T-helper 17 cell (primary cell): ENCODE measurements around the gene PLCB4. TPM values are rescaled to one million over a fixed set of nuclear protein-coding genes. Genes with fewer than 3 reads are reported as not detected.

ENCODE experiments used
- ATAC-seq: fragments of 150-1000 bp; cut with Tn5 transposase; 2 replicates; pipeline ENCODE4 v1.10.0; 2021; ENCODE audit warnings: mild to moderate bottlenecking, moderate library complexity
- DNase-seq, 3 donors: peaks; one replicate each; pipeline versions ENCODE4 v3.0.0 to v3.0.0-alpha.2; 2020 to 2021
- H3K9me3 ChIP-seq: one replicate; pipeline ENCODE4 v1.7.0; 2013; ENCODE audit warnings: low read length, mild to moderate bottlenecking; ENCODE audit not compliant: control insufficient read depth, poor library complexity, severe bottlenecking
- H3K27ac Mint-ChIP-seq: one replicate; pipeline ENCODE4 v1.8.0; 2022; ENCODE audit warnings: mild to moderate bottlenecking, moderate library complexity, mixed read lengths
- H3K27me3 Mint-ChIP-seq: one replicate; pipeline ENCODE4 v1.8.0; 2022; ENCODE audit warnings: mixed read lengths
- H3K36me3 Mint-ChIP-seq: one replicate; pipeline ENCODE4 v1.8.0; 2022; ENCODE audit warnings: low read depth, mixed read lengths
- H3K4me1 Mint-ChIP-seq: one replicate; pipeline ENCODE4 v1.8.0; 2022; ENCODE audit warnings: mild to moderate bottlenecking, mixed read lengths
- H3K4me3 Mint-ChIP-seq: one replicate; pipeline ENCODE4 v1.8.0; 2022; ENCODE audit warnings: mild to moderate bottlenecking, moderate library complexity, mixed read lengths
- total RNA-seq, 4 donors: library from RNA in 2 of 4; stranded (reverse) in 2 of 4; gene quantifications; one replicate each; pipeline ENCODE4 v1.2.3 and lab custom pipeline; 2022 to 2026

The PLCB4 gene
- total RNA-seq, 2 donors from 2014 or later = 0.52 TPM; not detected in 1

DNA sequence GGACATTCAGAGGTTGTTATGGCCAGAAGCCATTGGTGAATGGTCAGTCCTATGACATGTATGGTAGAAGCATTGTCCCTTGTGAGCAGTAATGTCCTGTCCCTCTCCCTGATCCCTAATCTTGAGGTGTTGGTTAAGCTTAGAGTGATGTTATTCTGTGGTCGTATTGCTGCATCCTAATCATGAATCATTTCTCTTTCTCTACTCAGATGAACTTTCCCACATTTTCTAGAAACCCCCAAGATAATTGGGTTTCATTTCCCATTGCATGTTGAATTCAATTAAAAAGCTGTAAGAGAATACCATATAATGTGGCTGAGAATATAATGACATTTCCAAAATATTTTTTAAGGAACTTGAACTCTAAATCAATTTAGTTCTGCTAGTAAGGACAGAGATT lies 175.1 kb downstream of the PLCB4 start:
- no peaks in the 10 kb centered on the region for H3K4me1 Mint-ChIP-seq
- no peaks in the 10 kb centered on the region for H3K9me3 ChIP-seq
- H3K36me3 Mint-ChIP-seq = no peaks in the 10 kb centered on the region
- H3K4me3 Mint-ChIP-seq = no peak overlapping the region
- no peaks in the 10 kb centered on the region for H3K27me3 Mint-ChIP-seq
- H3K27ac Mint-ChIP-seq = no peak overlapping the region
- DNase-seq = no peak
- ATAC-seq = no peak

DNA sequence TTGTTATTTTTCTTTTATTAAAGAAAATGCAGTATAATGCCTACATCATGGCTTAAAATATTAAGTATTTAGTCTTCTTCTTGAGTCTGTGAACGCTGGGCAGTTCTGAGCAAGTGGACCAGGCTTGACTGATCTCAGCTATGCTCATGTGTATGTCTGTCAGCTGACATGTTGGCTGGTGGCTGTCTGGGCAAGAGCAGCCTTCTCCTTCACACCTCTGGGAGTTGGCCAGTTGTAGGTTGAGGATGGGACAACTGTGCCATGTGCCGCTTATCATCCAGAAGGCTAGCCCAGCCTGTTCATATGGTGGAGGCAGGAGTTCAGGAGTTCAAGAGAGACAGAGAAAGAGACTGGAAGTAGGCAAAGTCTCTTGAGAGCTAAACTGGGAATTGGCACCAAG lies 175.9 kb downstream of the PLCB4 start:
- Mint-ChIP-seq H3K4me3 (no peak overlapping the region), H3K4me1 (no peaks in the 10 kb centered on the region), H3K27ac (no peak overlapping the region), H3K36me3 (no peaks in the 10 kb centered on the region), H3K27me3 (no peaks in the 10 kb centered on the region)
- DNase-seq (no peak), ATAC-seq (no peak)
- H3K9me3 ChIP-seq = no peaks in the 10 kb centered on the region

DNA sequence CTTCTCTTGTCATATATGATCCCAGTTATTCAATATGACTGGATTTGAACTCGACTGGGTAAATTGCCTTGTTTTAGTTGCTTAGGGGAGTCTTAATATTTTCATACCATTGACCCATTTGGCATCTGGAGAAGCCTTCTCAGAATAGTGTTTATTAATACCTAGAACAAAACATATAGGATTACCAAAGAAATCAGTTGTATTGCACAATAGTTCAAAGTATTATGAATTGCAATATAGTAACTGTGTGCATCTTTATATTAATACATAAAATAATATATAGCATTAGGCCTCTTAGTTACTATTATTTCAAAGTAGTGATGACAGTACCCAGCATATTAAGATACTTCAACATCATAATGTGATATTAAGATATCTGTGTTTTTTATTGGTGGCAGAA lies 177.8 kb downstream of the PLCB4 start:
- DNase-seq = no peak
- Mint-ChIP-seq H3K27ac (no peak overlapping the region), H3K4me1 (no peaks in the 10 kb centered on the region), H3K27me3 (no peaks in the 10 kb centered on the region), H3K4me3 (no peak overlapping the region), H3K36me3 (no peaks in the 10 kb centered on the region)
- ATAC-seq = no peak
- H3K9me3 ChIP-seq = no peaks in the 10 kb centered on the region

DNA sequence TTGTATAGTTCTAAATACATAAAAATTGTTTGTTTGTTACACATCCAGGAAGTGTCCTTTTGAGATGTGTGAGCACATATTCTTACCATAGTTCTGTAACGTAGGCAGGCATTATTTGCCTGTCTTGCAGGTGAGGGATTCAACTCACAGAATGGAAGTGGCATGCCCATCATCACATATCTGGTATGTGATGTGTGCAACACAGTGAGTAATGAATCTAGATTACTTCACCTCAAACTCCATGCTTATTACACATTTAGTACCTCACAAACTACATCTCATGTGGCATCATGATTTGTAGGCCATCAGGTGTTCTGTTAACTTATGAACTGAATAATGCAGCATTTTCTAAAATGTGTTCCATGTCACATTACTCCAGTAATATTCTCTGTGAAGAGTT lies 181.6 kb downstream of the PLCB4 start:
- no peak overlapping the region for H3K27ac Mint-ChIP-seq
- H3K4me1 Mint-ChIP-seq = no peaks in the 10 kb centered on the region
- no peak overlapping the region for H3K4me3 Mint-ChIP-seq
- no peaks in the 10 kb centered on the region for H3K27me3 Mint-ChIP-seq
- no peaks in the 10 kb centered on the region for H3K36me3 Mint-ChIP-seq
- DNase-seq (no peak), ATAC-seq (no peak)
- H3K9me3 ChIP-seq = no peaks in the 10 kb centered on the region

DNA sequence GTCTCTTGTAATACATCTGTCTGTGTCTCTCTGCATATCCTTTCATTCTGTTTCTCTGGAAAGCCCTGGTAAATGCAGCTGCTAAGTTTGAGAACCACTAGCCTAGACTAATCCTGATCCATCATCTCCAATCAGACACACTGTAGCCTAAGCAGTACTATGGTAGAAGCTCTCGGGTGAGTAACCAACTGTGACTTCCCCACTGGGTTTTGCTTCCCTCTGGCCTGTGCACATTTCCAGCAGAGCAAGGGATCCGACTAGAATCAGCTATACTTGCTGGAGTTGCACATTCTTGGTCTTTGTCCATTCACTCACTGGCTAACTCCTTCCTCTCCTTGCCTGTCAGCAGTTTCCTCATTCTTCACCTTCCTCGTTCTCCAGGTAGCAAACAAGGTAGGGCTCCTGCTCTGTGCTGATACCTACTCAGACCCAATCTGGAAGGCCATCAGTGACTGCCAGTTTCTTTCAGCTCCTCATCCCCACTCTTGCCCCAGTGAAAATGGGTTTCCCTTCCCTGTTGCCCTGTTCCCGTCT lies 184.2 kb downstream of the PLCB4 start:
- H3K9me3 ChIP-seq = no peaks in the 10 kb centered on the region
- H3K36me3 Mint-ChIP-seq = no peaks in the 10 kb centered on the region
- H3K4me1 Mint-ChIP-seq = no peaks in the 10 kb centered on the region
- H3K27ac Mint-ChIP-seq = no peak overlapping the region
- DNase-seq (no peak), ATAC-seq (no peak)
- no peak overlapping the region for H3K4me3 Mint-ChIP-seq
- H3K27me3 Mint-ChIP-seq = no peaks in the 10 kb centered on the region

DNA sequence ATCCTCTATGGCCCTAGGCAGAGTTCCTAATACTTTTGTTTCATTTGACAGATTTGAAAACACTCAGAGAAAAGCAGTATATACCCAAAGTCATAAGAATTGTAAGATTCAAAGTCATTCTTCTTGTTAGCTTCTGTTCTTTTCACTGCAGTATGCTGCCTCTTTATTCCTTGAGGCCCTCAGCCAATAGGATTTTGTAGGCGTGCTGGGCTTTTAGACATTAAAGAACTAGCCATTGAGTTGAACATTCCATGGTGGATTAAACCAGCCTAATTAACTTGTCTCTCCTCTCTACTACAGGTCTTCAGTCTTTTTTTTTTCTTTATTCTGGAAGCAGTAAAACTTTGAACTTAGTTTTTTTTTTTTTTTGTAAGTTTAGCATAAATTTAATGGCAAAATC lies 186.3 kb downstream of the PLCB4 start:
- no peak for DNase-seq
- no peaks in the 10 kb centered on the region for H3K9me3 ChIP-seq
- no peak overlapping the region for H3K4me3 Mint-ChIP-seq
- H3K27ac Mint-ChIP-seq = no peak overlapping the region
- H3K4me1 Mint-ChIP-seq = no peaks in the 10 kb centered on the region
- no peaks in the 10 kb centered on the region for H3K36me3 Mint-ChIP-seq
- no peak for ATAC-seq
- H3K27me3 Mint-ChIP-seq = no peaks in the 10 kb centered on the region

DNA sequence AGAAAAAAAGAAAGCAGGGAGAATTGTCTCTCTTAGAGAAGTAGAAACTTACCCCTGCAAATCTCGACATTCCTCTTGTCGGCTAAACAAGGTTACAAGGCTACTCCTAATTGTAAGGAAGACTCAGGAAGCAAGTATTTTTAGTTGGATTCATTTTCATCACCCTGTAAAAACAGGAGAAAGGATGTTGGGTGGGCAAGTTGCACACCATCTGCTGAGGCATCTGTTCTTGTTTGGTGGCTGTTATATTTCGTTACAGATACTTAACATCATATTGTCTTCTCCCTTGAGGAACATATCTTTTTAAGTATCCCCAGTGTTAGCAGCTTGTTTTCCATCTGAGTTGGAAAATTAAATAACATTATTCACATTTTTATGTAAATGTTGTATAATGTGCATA lies 187.5 kb downstream of the PLCB4 start:
- Mint-ChIP-seq H3K27ac (no peak overlapping the region), H3K36me3 (no peaks in the 10 kb centered on the region), H3K4me1 (no peaks in the 10 kb centered on the region), H3K27me3 (no peaks in the 10 kb centered on the region), H3K4me3 (no peak overlapping the region)
- H3K9me3 ChIP-seq = no peaks in the 10 kb centered on the region
- no peak for ATAC-seq
- no peak for DNase-seq

DNA sequence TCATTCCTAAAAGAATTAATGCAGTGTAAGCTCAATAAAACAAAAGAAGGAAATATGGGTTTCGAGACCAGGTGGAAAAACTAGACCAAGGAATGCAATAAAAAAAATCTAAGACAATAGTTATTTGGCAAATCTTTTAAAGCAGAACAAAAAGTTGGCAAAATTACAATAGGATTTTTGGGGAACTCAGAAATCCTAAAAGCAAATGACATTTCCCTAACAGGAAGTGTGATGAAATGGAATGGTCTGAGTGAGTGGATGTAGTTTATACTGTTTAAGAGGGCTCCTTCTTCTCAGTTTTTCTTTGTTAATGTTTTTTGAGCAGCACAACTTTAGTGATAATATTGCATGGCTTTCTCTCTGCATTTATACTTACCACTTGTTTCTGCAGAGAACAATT lies 190.0 kb downstream of the PLCB4 start:
- no peaks in the 10 kb centered on the region for H3K36me3 Mint-ChIP-seq
- no peak overlapping the region for H3K27ac Mint-ChIP-seq
- no peaks in the 10 kb centered on the region for H3K4me1 Mint-ChIP-seq
- no peaks in the 10 kb centered on the region for H3K27me3 Mint-ChIP-seq
- no peaks in the 10 kb centered on the region for H3K9me3 ChIP-seq
- no peak overlapping the region for H3K4me3 Mint-ChIP-seq
- DNase-seq (no peak), ATAC-seq (no peak)

DNA sequence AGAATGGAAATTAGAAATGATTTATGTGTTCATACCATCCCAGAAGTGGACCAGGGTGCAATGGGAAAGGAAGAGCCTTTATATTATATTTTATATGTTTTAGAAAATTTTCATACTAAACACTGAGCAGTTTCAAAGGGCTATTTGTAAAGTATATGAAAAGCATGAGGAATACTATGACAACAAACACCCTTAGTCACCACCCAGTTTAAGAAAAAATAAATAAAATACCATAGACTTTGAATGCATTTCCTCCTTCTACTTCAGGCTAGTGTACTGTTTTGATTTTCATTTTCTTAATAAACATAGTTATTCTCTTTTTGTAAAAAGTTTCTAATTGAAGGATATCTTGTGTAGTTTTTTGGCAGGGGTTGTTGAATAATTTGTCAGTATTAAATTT lies 191.1 kb downstream of the PLCB4 start:
- H3K9me3 ChIP-seq = no peaks in the 10 kb centered on the region
- ATAC-seq (no peak), DNase-seq (no peak)
- Mint-ChIP-seq H3K4me1 (no peaks in the 10 kb centered on the region), H3K27me3 (no peaks in the 10 kb centered on the region), H3K36me3 (no peaks in the 10 kb centered on the region), H3K27ac (no peak overlapping the region), H3K4me3 (no peak overlapping the region)

DNA sequence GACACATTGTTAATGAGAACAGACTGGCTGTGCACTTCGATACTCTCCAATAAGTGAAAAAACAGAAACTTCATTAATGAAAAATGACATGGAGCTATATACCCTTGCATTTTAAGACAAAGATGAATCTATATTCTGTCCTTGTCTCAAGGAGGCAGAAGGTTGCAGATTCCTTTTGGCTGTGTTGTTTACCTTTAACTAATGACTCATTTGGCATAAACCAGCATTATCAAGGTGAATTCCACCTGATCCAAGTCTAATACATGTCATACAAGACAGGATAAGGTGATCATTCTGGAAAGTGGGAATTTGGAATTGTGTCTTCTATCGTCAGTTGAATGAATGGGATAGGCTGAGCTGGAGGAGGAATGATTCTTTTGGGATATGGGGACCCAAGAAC lies 192.9 kb downstream of the PLCB4 start:
- Mint-ChIP-seq H3K4me3 (no peak overlapping the region), H3K27ac (no peak overlapping the region), H3K4me1 (no peaks in the 10 kb centered on the region), H3K36me3 (no peaks in the 10 kb centered on the region), H3K27me3 (no peaks in the 10 kb centered on the region)
- DNase-seq (no peak), ATAC-seq (no peak)
- no peaks in the 10 kb centered on the region for H3K9me3 ChIP-seq

DNA sequence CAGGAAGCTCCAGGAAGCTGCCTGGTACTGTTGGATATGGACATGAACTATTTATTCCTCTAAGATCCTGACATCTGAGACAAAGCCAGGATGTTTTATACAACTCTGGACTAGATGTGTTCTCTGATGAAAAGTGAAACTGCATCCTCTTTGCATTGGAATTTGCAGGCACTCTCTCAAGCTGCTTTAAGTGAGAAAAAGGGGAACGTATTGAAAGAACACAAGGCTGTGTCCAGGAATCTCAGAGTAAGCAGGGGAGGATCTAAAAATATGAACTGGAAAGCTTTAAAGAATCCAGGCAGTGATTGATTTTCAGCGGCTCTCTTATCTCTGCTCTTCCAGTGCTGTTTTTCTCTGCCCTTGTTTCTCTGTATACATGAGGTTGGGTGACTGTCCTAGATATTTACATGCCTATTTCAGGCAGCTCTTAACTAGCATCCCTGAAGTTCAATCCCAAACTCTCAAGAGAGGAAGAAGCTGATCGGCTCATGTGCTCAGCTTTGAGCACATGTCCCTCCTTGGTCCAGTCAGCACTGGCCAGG lies 193.8 kb downstream of the PLCB4 start:
- ATAC-seq = no peak
- H3K27me3 Mint-ChIP-seq = no peaks in the 10 kb centered on the region
- no peak for DNase-seq
- H3K9me3 ChIP-seq = no peaks in the 10 kb centered on the region
- H3K4me3 Mint-ChIP-seq = no peak overlapping the region
- no peaks in the 10 kb centered on the region for H3K36me3 Mint-ChIP-seq
- H3K4me1 Mint-ChIP-seq = no peaks in the 10 kb centered on the region
- H3K27ac Mint-ChIP-seq = no peak overlapping the region

DNA sequence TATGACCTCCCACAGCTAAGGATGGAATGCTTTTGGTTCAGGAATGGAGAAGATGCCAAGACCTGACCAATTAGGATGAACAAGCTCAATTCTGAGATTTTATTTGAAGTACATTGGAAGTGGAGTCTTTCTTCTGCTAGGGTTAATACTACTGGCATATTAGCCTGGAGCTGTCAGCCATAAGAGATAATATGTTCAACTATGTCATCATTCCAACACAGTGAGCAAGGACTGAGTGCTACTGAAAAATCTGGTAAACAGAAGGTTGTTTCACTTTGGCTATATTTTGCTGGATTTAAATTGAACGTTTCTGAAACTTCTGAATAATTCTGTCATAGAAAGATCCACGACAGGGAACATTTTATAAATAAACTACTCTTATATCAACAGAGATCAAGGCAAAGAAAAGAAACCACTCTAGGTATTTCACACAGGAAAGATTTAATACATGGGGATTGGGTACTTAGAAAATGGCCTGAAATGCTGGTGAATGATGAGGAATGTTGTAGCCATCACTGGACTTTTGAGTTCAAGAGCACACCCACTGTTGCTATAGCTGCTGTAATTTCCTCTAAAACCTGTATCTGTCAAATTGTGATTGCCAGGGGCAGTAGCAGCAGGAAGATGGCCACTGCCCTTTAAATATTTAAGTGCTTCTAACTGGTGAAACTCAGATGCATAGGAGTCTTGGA lies 200.5 kb downstream of the PLCB4 start:
- no peaks in the 10 kb centered on the region for H3K4me1 Mint-ChIP-seq
- ATAC-seq (no peak), DNase-seq (no peak)
- H3K36me3 Mint-ChIP-seq = no peaks in the 10 kb centered on the region
- no peak overlapping the region for H3K27ac Mint-ChIP-seq
- no peak overlapping the region for H3K4me3 Mint-ChIP-seq
- H3K27me3 Mint-ChIP-seq = no peaks in the 10 kb centered on the region
- H3K9me3 ChIP-seq = no peaks in the 10 kb centered on the region

DNA sequence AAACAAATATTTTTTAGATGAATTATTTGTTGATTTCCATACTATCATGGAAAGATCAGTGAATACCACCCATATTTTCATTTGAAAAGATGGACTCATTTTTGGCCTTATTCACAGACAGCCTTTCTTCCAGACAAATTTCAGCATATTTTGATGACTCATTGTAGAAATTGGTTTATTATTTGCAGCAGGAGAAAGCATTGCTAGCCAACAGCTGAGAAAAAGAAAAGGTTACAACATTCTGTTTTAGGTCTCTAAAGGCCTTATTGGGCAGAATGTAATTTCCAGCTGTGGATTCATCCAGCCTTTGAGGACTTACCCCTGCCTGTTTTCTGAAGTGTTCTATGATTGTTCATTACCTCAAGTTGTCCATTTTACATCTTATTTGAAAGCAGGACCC lies 201.9 kb downstream of the PLCB4 start:
- no peaks in the 10 kb centered on the region for H3K36me3 Mint-ChIP-seq
- no peaks in the 10 kb centered on the region for H3K9me3 ChIP-seq
- ATAC-seq = no peak
- no peaks in the 10 kb centered on the region for H3K27me3 Mint-ChIP-seq
- no peak for DNase-seq
- no peak overlapping the region for H3K4me3 Mint-ChIP-seq
- no peak overlapping the region for H3K27ac Mint-ChIP-seq
- H3K4me1 Mint-ChIP-seq = no peaks in the 10 kb centered on the region

DNA sequence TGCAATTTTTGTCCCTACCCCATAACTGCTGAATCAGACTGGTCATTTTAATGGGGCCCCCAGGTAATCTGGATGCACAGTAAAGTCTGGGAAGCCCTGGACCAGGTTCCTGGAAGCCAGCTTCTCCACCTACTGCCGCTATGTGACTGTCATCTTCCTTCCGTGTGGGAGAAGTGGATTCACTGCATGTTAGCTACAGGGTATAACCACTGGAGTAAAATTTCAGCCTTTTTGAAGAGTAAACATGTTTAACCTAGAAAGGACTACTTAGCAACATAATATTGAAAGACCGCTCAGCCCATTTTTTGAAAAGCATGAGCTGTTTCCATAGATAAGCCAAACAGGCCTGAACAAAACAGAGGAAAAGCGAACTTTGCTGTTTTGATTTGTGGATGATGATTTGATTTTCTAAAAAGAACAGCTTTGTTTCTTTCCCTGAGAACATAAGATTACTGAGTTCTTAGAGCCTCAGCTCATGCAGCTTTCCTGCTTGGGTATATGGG lies 208.1 kb downstream of the PLCB4 start:
- H3K27me3 Mint-ChIP-seq = no peaks in the 10 kb centered on the region
- H3K36me3 Mint-ChIP-seq = no peaks in the 10 kb centered on the region
- no peak overlapping the region for H3K4me3 Mint-ChIP-seq
- no peak overlapping the region for H3K27ac Mint-ChIP-seq
- no peak for DNase-seq
- H3K4me1 Mint-ChIP-seq = no peaks in the 10 kb centered on the region
- H3K9me3 ChIP-seq = no peaks in the 10 kb centered on the region
- ATAC-seq = no peak
